HAP-1 (cell line): ENCODE results near the gene PYGO1.
A peak's percentile ranks its signal among the peaks of the same experiment; 100 is the strongest.

Experiments used
- DNase-seq, 2 experiments: peaks; one replicate each; pipeline ENCODE4 v3.0.0-alpha.2; 2016 to 2020; ENCODE audit warnings: low spot score in 2 of 2
- H3K27me3 ChIP-seq: fragments of 250-450 bp; sonication (Bioruptor Pico); 2 replicates; pipeline ENCODE4 v1.5.1; 2020; ENCODE audit warnings: low read depth, mild to moderate bottlenecking, moderate library complexity
- H3K36me3 ChIP-seq: fragments of 250-450 bp; sonication (Bioruptor Pico); replicated peaks from 2 replicates; pipeline ENCODE4 v1.5.1; 2020; ENCODE audit warnings: mild to moderate bottlenecking
- H3K4me1 ChIP-seq: fragments of 250-450 bp; sonication (Bioruptor Pico); 2 replicates; pipeline ENCODE4 v1.5.1; 2020; ENCODE audit warnings: mild to moderate bottlenecking
- H3K4me3 ChIP-seq: fragments of 250-450 bp; sonication (Bioruptor Pico); 2 replicates; pipeline ENCODE4 v1.5.1; 2020; ENCODE audit warnings: mild to moderate bottlenecking, moderate library complexity
- H3K9me3 ChIP-seq: fragments of 250-450 bp; sonication (Bioruptor Pico); 2 replicates; pipeline ENCODE4 v1.5.1; 2020; ENCODE audit warnings: mild to moderate bottlenecking, moderate library complexity
- in situ Hi-C: fragments of 300-500 bp; cut with MboI; formaldehyde crosslinking; loops from 3 replicates; pipeline ENCODE4 v1.14.3; 2020; ENCODE audit warnings: low sequenced_read_pairs, inconsistent platforms, mixed read lengths

PYGO1 gene, protein sequence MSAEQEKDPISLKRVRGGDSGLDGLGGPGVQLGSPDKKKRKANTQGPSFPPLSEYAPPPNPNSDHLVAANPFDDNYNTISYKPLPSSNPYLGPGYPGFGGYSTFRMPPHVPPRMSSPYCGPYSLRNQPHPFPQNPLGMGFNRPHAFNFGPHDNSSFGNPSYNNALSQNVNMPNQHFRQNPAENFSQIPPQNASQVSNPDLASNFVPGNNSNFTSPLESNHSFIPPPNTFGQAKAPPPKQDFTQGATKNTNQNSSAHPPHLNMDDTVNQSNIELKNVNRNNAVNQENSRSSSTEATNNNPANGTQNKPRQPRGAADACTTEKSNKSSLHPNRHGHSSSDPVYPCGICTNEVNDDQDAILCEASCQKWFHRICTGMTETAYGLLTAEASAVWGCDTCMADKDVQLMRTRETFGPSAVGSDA

GRCh38 chr15:55588070-55588814 lies at the start of gene PYGO1:
Gene PYGO1 (minus strand): TSS chr15:55588345. CDS start chr15:55587883, 462 bp downstream.
- in situ Hi-C loops, result no loop called here
- no peaks in the 10 kb centered on the region for H3K27me3 ChIP-seq
- H3K4me1 ChIP-seq, result peaks cover 13% of the 10 kb centered on the region
- DNase-seq, result peak; percentile 59 to 77
- no peaks in the 10 kb centered on the region for H3K9me3 ChIP-seq
- H3K36me3 ChIP-seq, result no peaks in the 10 kb centered on the region
- H3K4me3 ChIP-seq, result peak within 1 kb of the TSS; percentile 48

DNA sequence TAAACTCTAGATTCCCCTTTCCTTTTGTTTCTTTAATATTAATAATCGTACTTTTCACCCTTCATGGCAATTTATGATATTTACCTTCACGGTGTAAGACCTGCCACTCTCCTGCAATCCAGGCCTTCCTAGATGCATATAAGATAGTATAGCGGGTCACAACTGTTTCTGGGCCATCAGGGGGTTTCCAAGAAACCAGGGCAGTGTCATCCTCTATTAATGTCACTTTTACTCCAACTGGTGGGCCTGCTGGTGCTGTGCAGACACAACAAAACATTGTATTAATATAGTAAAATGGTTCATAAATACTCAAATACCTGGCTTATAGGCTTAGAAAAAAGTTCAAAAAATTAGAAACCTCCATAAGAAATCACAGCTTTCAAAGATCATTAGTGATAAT lies 48.9 kb upstream of the PYGO1 start:
- Histone ChIP-seq H3K27me3 (no peaks in the 10 kb centered on the region), H3K4me3 (no peak overlapping the region), H3K9me3 (no peaks in the 10 kb centered on the region), H3K4me1 (peaks cover 7% of the 10 kb centered on the region; the same call in 1 of the 2 replicates), H3K36me3 (0 out of 2 replicates have a peak, but pooled peaks cover 4% of the 10 kb centered on the region)
- no peak for DNase-seq
- in situ Hi-C loops, result loop anchor here (10.0 to 25.0 kb wide), 2 partner anchors 112 to 425 kb away; no protein-coding TSS in a partner anchor

GRCh38 chr15:55633731-55634130 lies 45.6 kb upstream of the PYGO1 start:
- DNase-seq, result peak in 1 of 2 experiments; percentile 95
- H3K36me3 ChIP-seq, result no peaks in the 10 kb centered on the region
- in situ Hi-C loops, result loop anchor here (10.0 to 25.0 kb wide), 2 partner anchors 109 to 421 kb away; no protein-coding TSS in a partner anchor
- peaks cover 7% of the 10 kb centered on the region; the same call in 1 of the 2 replicates for H3K4me1 ChIP-seq
- no peaks in the 10 kb centered on the region for H3K27me3 ChIP-seq
- no peak overlapping the region for H3K4me3 ChIP-seq
- H3K9me3 ChIP-seq, result no peaks in the 10 kb centered on the region

DNA sequence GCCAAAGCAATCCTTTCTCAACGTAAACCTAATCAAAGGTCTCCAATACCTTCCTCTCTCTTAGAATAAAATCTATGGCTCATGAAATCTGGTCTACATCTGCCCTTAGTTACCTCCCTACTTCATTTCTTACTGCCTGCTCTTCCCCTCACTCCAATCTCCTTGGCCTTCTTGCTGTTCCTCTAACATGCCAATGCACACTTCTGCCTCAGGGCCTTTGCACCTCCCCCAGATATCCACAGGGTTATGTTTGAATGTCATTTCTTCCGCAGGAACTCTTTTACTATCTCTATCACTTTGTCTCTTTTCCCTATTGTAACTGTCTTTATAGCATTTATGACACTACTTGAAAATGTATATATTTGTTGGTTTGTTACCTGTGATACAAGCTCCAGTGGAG lies 44.3 kb upstream of the PYGO1 start:
- Histone ChIP-seq H3K36me3 (no peaks in the 10 kb centered on the region), H3K4me1 (peaks cover 7% of the 10 kb centered on the region; the same call in 1 of the 2 replicates), H3K27me3 (no peaks in the 10 kb centered on the region), H3K4me3 (no peak overlapping the region), H3K9me3 (no peaks in the 10 kb centered on the region)
- DNase-seq, result no peak
- in situ Hi-C loops, result loop anchor here (10.0 to 25.0 kb wide), 2 partner anchors 108 to 420 kb away; no protein-coding TSS in a partner anchor

DNA sequence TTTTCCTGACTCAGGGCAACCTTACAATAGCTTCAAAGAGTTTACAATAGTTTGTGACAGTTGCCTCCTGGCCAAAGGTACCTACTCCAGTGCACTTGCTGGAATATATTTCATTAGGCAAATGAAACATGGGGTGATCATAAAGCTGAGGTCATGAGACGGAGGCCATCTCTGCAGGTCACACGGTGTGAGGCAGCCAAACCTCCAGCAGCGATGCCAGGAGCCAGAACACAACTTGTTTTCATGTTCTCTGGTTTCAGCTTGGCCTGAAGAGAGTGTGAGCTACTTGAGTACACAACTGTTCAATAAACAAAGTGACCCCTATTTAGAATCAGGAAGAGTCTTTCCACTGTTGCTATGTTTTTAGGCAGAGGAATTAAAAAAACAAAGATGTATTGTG lies 42.7 kb upstream of the PYGO1 start:
- Histone ChIP-seq H3K27me3 (no peaks in the 10 kb centered on the region), H3K4me1 (peaks cover 7% of the 10 kb centered on the region; the same call in 1 of the 2 replicates), H3K9me3 (no peaks in the 10 kb centered on the region), H3K4me3 (no peak overlapping the region), H3K36me3 (no peaks in the 10 kb centered on the region)
- in situ Hi-C loops, result loop anchor here (10.0 to 25.0 kb wide), 2 partner anchors 106 to 419 kb away; no protein-coding TSS in a partner anchor
- DNase-seq, result no peak

DNA sequence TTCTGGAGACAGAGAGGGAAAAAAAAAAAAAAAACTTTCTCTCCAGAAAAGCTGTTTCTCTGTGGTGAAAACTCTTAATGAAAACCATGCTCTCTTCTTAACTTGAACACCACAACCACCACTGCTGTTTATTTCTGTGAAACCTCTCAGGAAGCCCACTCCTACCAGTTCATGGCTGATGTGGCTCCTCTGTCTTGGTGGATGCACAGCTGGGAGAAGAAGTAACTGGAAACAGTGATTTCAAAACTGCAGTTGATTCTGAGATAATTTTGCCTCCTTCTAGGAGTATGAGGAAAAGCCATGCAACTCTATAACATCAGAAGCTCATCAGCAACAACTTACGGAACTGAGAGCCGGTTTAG lies 40.2 kb upstream of the PYGO1 start:
- Histone ChIP-seq H3K36me3 (no peaks in the 10 kb centered on the region), H3K27me3 (no peaks in the 10 kb centered on the region), H3K4me1 (peaks cover 2% of the 10 kb centered on the region; the same call in 1 of the 2 replicates), H3K9me3 (no peaks in the 10 kb centered on the region), H3K4me3 (no peak overlapping the region)
- in situ Hi-C loops, result loop anchor here (25.0 kb wide), 1 partner anchor 416 kb away; no protein-coding TSS in a partner anchor
- no peak for DNase-seq

- Histone ChIP-seq H3K4me3 (no peak overlapping the region), H3K36me3 (no peaks in the 10 kb centered on the region), H3K9me3 (no peaks in the 10 kb centered on the region), H3K27me3 (no peaks in the 10 kb centered on the region), H3K4me1 (no peaks in the 10 kb centered on the region; the same call in 1 of the 2 replicates)
- in situ Hi-C loops, result loop anchor here (25.0 kb wide), 1 partner anchor 416 kb away; no protein-coding TSS in a partner anchor
- DNase-seq, result peak; percentile 24 to 29
Observed at GRCh38 chr15:55627730-55628368, 39.7 kb upstream of the PYGO1 start.

- no peak overlapping the region for H3K4me3 ChIP-seq
- no peaks in the 10 kb centered on the region for H3K27me3 ChIP-seq
- in situ Hi-C loops, result no loop called here
- no peaks in the 10 kb centered on the region for H3K9me3 ChIP-seq
- H3K36me3 ChIP-seq, result no peaks in the 10 kb centered on the region
- peaks cover 11% of the 10 kb centered on the region for H3K4me1 ChIP-seq
- no peak for DNase-seq
Observed at GRCh38 chr15:55619783-55620182, 31.6 kb upstream of the PYGO1 start.

DNA sequence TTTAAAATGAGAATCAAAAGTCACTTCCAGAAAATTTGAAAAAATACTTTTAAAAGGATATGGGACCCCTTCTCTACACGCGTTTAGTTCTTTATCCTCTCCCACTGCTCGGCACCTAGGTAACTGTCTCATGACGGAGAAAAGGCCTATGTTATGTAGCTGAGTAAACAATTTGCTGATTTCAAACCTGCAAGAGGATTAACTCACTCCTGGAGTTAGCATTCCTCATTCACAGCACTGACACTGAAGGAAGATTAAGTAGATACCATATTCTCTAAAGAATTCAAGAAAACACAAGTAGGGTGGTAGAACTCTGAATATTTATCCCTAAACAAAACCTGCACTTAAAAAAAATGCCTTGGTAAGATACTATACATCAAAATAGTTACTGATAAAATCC lies 30.2 kb upstream of the PYGO1 start:
- in situ Hi-C loops, result no loop called here
- peaks cover 11% of the 10 kb centered on the region for H3K4me1 ChIP-seq
- no peaks in the 10 kb centered on the region for H3K27me3 ChIP-seq
- H3K4me3 ChIP-seq, result no peak overlapping the region
- DNase-seq, result peak in 1 of 2 experiments; percentile 59
- no peaks in the 10 kb centered on the region for H3K36me3 ChIP-seq
- no peaks in the 10 kb centered on the region for H3K9me3 ChIP-seq

GRCh38 chr15:55615445-55615844 lies 27.3 kb upstream of the PYGO1 start:
- no peaks in the 10 kb centered on the region for H3K27me3 ChIP-seq
- H3K9me3 ChIP-seq, result no peaks in the 10 kb centered on the region
- no peak for DNase-seq
- no peaks in the 10 kb centered on the region for H3K36me3 ChIP-seq
- in situ Hi-C loops, result no loop called here
- H3K4me3 ChIP-seq, result no peak overlapping the region
- peaks cover 11% of the 10 kb centered on the region for H3K4me1 ChIP-seq

- no peaks in the 10 kb centered on the region for H3K9me3 ChIP-seq
- in situ Hi-C loops, result no loop called here
- no peak for DNase-seq
Observed at GRCh38 chr15:55613727-55614126, 25.6 kb upstream of the PYGO1 start.

GRCh38 chr15:55606214-55606613 lies 18.1 kb upstream of the PYGO1 start:
- H3K36me3 ChIP-seq, result no peaks in the 10 kb centered on the region
- H3K4me3 ChIP-seq, result no peak overlapping the region

More at GRCh38 chr15:55613727-55614126, 25.6 kb upstream of the PYGO1 start:
- H3K36me3 ChIP-seq, result no peaks in the 10 kb centered on the region
- peaks cover 11% of the 10 kb centered on the region for H3K4me1 ChIP-seq
- no peak overlapping the region for H3K4me3 ChIP-seq
- no peaks in the 10 kb centered on the region for H3K27me3 ChIP-seq

GRCh38 chr15:55601374-55601773 lies 13.2 kb upstream of the PYGO1 start:
- Histone ChIP-seq H3K9me3 (no peaks in the 10 kb centered on the region; the same call in 1 of the 2 replicates), H3K27me3 (no peaks in the 10 kb centered on the region), H3K36me3 (no peaks in the 10 kb centered on the region), H3K4me3 (no peak overlapping the region), H3K4me1 (no peaks in the 10 kb centered on the region)
- DNase-seq, result no peak
- in situ Hi-C loops, result no loop called here

More at GRCh38 chr15:55606214-55606613, 18.1 kb upstream of the PYGO1 start:
- DNase-seq, result no peak
- in situ Hi-C loops, result no loop called here
- H3K4me1 ChIP-seq, result no peaks in the 10 kb centered on the region
- no peaks in the 10 kb centered on the region; the same call in 1 of the 2 replicates for H3K9me3 ChIP-seq
- H3K27me3 ChIP-seq, result no peaks in the 10 kb centered on the region
